ENCODE measurements around the gene ODF2. TPM values are rescaled to one million over a fixed set of nuclear protein-coding genes. Genes with fewer than 3 reads are reported as not detected.
A peak's percentile ranks its signal among the peaks of the same experiment; 100 is the strongest.

Gene ODF2
- total and polyA plus RNA-seq, 2 of the 13 experiments (the other 11 are each of a cell fraction or from before 2014, with no cell fraction given) = 9.8 to 31.3 TPM

- TF ChIP-seq KLF13 (CRISPR knock-in tag; IDR thresholded peaks at IDR 0.05) = no peak
- TF ChIP-seq ZNF792 (CRISPR knock-in tag; IDR thresholded peaks at IDR 0.05) = 0 out of 2 replicates have a peak, but pooled peaks have one; percentile 45
- no peak for TF ChIP-seq RELA (CRISPR knock-in tag; IDR thresholded peaks at IDR 0.05)
- no peak for TF ChIP-seq SKI (IDR thresholded peaks at IDR 0.05; ENCODE audit: partially characterized antibody)
- no peak for TF ChIP-seq ZNF749 (CRISPR knock-in tag; IDR thresholded peaks at IDR 0.05; ENCODE audit: borderline replicate concordance)
- no peak; the same call in 1 of the 2 replicates for TF ChIP-seq ZBTB20 (CRISPR knock-in tag; IDR thresholded peaks at IDR 0.05; ENCODE audit: borderline replicate concordance, low read depth)
- TF ChIP-seq CBX2 (IDR thresholded peaks at IDR 0.05; ENCODE audit: low read depth, low read length) = no peak
- no peak for TF ChIP-seq CBX2 (CRISPR knock-in tag; IDR thresholded peaks at IDR 0.05; ENCODE audit: low read depth)
- no peak; the same call in 1 of the 2 replicates for TF ChIP-seq TMF1 (CRISPR knock-in tag; IDR thresholded peaks at IDR 0.05; ENCODE audit: low read depth)
- TF ChIP-seq, protein P1, sequence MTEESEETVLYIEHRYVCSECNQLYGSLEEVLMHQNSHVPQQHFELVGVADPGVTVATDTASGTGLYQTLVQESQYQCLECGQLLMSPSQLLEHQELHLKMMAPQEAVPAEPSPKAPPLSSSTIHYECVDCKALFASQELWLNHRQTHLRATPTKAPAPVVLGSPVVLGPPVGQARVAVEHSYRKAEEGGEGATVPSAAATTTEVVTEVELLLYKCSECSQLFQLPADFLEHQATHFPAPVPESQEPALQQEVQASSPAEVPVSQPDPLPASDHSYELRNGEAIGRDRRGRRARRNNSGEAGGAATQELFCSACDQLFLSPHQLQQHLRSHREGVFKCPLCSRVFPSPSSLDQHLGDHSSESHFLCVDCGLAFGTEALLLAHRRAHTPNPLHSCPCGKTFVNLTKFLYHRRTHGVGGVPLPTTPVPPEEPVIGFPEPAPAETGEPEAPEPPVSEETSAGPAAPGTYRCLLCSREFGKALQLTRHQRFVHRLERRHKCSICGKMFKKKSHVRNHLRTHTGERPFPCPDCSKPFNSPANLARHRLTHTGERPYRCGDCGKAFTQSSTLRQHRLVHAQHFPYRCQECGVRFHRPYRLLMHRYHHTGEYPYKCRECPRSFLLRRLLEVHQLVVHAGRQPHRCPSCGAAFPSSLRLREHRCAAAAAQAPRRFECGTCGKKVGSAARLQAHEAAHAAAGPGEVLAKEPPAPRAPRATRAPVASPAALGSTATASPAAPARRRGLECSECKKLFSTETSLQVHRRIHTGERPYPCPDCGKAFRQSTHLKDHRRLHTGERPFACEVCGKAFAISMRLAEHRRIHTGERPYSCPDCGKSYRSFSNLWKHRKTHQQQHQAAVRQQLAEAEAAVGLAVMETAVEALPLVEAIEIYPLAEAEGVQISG (CRISPR knock-in tag; IDR thresholded peaks at IDR 0.05) = peak; percentile 72; the same call in 1 of the 2 replicates
- TF ChIP-seq MAFK (conservative IDR thresholded peaks at IDR 0.05 in 1 of 2, IDR thresholded peaks at IDR 0.05 in 1 of 2; ENCODE audit: low read length in 2 of 2) = no peak
- no peak; the same call in 1 of the 2 replicates for TF ChIP-seq ZFP82 (CRISPR knock-in tag; IDR thresholded peaks at IDR 0.05; ENCODE audit: borderline replicate concordance)
- no peak; the same call in 1 of the 2 replicates for TF ChIP-seq MTF1 (CRISPR knock-in tag; IDR thresholded peaks at IDR 0.05)
- TF ChIP-seq, protein P2, sequence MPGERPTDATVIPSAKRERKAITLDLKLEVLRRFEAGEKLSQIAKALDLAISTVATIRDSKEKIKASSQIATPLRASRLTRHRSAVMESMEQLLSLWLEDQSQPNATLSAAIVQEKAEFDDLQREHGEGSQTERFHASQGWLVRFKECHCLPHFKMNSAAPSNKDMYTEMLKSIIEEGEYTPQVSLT (CRISPR knock-in tag; IDR thresholded peaks at IDR 0.05; ENCODE audit: borderline replicate concordance, low read depth) = no peak
- TF ChIP-seq TOPORS (CRISPR knock-in tag; IDR thresholded peaks at IDR 0.05) = no peak
- no peak for TF ChIP-seq HNRNPUL1 (IDR thresholded peaks at IDR 0.05; ENCODE audit: low read depth, low read length)
- no peak for TF ChIP-seq SUZ12 (IDR thresholded peaks at IDR 0.05; ENCODE audit: low read depth, low read length)
- peak; percentile 41; the same call in 1 of the 2 replicates for TF ChIP-seq ZNF552 (CRISPR knock-in tag; IDR thresholded peaks at IDR 0.05; ENCODE audit: borderline replicate concordance)
- TF ChIP-seq, protein P3, sequence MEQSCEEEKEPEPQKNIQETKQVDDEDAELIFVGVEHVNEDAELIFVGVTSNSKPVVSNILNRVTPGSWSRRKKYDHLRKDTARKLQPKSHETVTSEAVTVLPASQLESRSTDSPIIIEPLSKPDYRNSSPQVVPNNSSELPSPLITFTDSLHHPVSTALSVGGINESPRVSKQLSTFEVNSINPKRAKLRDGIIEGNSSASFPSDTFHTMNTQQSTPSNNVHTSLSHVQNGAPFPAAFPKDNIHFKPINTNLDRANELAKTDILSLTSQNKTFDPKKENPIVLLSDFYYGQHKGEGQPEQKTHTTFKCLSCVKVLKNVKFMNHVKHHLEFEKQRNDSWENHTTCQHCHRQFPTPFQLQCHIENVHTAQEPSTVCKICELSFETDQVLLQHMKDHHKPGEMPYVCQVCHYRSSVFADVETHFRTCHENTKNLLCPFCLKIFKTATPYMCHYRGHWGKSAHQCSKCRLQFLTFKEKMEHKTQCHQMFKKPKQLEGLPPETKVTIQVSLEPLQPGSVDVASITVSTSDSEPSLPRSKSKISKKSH (CRISPR knock-in tag; IDR thresholded peaks at IDR 0.05; ENCODE audit: borderline replicate concordance) = no peak
- no peak for TF ChIP-seq RBM22 (optimal IDR thresholded peaks at IDR 0.05; ENCODE audit: low read length)
- TF ChIP-seq PLRG1 (conservative IDR thresholded peaks at IDR 0.05) = no peak
- no peak for TF ChIP-seq ZFP36L2 (CRISPR knock-in tag; IDR thresholded peaks at IDR 0.05)
- no peak for TF ChIP-seq ZNF431 (CRISPR knock-in tag; IDR thresholded peaks at IDR 0.05; ENCODE audit: borderline replicate concordance, low read depth)
These were observed 48.9 kb downstream of the ODF2 start, which contains the start of gene GLE1 (continued) for GRCh38 chr9:128504485-128505413.

All from HepG2 (cell line).